ENCODE results near the gene DCTD.
"Not testable (repeated sequence)": the region's sequence is repeated elsewhere in the genome, so short reads cannot be mapped to it uniquely, and the experiment has no call there.

DCTD gene

GRCh38 chr4:182921608-182922007 is 4.4 kb upstream of the DCTD start:
- DNase-seq (ENCODE audit: low read depth), result no peak

GRCh38 chr4:182920676-182921075 is 3.5 kb upstream of the DCTD start:
- no peak for DNase-seq (ENCODE audit: low read depth)

GRCh38 chr4:182918791-182919302 is 1.7 kb upstream of the DCTD start:
- no peak for DNase-seq (ENCODE audit: low read depth)

GRCh38 chr4:182918044-182918607 is 940 bp upstream of the DCTD start:
- no peak for DNase-seq (ENCODE audit: low read depth)

GRCh38 chr4:182916483-182917181 is 554 bp downstream of the DCTD start:
- peak; percentile 13 for DNase-seq (ENCODE audit: low read depth)

- DNase-seq (ENCODE audit: low read depth), result no peak
These were observed 2.8 kb downstream of the DCTD start for GRCh38 chr4:182914357-182914756.

GRCh38 chr4:182913621-182914020 is 3.6 kb downstream of the DCTD start:
- no peak for DNase-seq (ENCODE audit: low read depth)

- no peak for DNase-seq (ENCODE audit: low read depth)
These were observed 4.2 kb downstream of the DCTD start for GRCh38 chr4:182913036-182913435.

GRCh38 chr4:182908124-182908523 is 9.1 kb downstream of the DCTD start:
- no peak for DNase-seq (ENCODE audit: low read depth)

- DNase-seq (ENCODE audit: low read depth), result no peak
These were observed 9.8 kb downstream of the DCTD start for GRCh38 chr4:182907396-182907795.

- DNase-seq (ENCODE audit: low read depth), result no peak
These were observed 10.4 kb downstream of the DCTD start for GRCh38 chr4:182906786-182907185.

- DNase-seq (ENCODE audit: low read depth), result no peak
These were observed 12.1 kb downstream of the DCTD start for GRCh38 chr4:182905038-182905437.

- no peak for DNase-seq (ENCODE audit: low read depth)
These were observed 12.9 kb downstream of the DCTD start for GRCh38 chr4:182904211-182904761.

GRCh38 chr4:182903013-182903412 is 14.2 kb downstream of the DCTD start:
- no peak for DNase-seq (ENCODE audit: low read depth)

- DNase-seq (ENCODE audit: low read depth), result no peak
These were observed 15.8 kb downstream of the DCTD start for GRCh38 chr4:182901337-182901736.

GRCh38 chr4:182900021-182900420 is 17.2 kb downstream of the DCTD start:
- not testable (repeated sequence) for DNase-seq (ENCODE audit: low read depth)

GRCh38 chr4:182898479-182898799 is 18.7 kb downstream of the DCTD start:
- no peak for DNase-seq (ENCODE audit: low read depth)

- no peak for DNase-seq (ENCODE audit: low read depth)
These were observed 19.3 kb downstream of the DCTD start for GRCh38 chr4:182897601-182898478.

GRCh38 chr4:182896421-182896820 is 20.8 kb downstream of the DCTD start:
- DNase-seq (ENCODE audit: low read depth), result no peak

GRCh38 chr4:182895791-182896292 is 21.3 kb downstream of the DCTD start:
- DNase-seq (ENCODE audit: low read depth), result no peak

- no peak for DNase-seq (ENCODE audit: low read depth)
These were observed 22.4 kb downstream of the DCTD start for GRCh38 chr4:182894681-182895275.

GRCh38 chr4:182893474-182894080 is 23.6 kb downstream of the DCTD start:
- DNase-seq (ENCODE audit: low read depth), result no peak
